DMS53 (cell line): ENCODE results near the gene BHLHA15.

Experiments
- DNase-seq: peaks from one replicate; lab custom pipeline; 2025; lab: John Stamatoyannopoulos, UW

Gene BHLHA15

GRCh38 chr7:98187138-98187502 lies 24.1 kb upstream of the BHLHA15 start:
- no peak for DNase-seq

GRCh38 chr7:98189559-98189958 lies 21.7 kb upstream of the BHLHA15 start:
- DNase-seq = no peak

DNA sequence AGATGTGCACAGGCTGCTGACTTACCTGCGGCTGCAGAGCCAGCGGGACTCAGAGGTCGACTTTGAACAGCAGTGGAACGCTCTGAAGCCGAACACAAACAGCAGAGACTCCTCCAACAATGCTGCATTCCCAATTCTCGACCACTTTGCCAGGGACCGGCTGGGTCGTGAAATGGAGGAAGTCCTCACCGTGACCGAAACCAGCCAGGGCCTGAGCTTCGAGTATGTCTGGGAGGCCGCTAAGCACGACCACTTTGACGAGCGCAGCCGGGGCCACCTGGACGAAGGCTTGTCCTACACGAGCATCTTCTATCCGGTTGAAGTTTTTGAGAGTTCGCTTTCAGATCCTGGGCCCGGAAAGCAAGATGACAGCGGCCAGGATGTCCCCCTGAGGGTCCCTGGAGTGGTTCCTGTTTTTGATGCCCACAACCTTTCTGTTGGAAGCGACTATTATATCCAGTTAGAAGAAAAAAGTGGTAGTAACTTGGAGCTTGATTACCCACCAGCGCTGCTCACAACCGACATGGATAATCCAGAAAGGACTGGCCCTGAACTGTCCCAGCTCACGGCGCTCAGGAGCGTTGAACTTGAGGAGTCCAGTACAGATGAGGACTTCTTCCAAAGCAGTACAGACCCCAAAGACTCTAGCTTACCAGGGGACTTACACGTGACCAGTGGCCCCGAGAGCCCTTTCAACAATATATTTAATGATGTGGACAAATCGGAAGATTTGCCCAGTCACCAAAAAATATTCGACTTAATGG lies 19.4 kb upstream of the BHLHA15 start:
- DNase-seq = no peak

DNA sequence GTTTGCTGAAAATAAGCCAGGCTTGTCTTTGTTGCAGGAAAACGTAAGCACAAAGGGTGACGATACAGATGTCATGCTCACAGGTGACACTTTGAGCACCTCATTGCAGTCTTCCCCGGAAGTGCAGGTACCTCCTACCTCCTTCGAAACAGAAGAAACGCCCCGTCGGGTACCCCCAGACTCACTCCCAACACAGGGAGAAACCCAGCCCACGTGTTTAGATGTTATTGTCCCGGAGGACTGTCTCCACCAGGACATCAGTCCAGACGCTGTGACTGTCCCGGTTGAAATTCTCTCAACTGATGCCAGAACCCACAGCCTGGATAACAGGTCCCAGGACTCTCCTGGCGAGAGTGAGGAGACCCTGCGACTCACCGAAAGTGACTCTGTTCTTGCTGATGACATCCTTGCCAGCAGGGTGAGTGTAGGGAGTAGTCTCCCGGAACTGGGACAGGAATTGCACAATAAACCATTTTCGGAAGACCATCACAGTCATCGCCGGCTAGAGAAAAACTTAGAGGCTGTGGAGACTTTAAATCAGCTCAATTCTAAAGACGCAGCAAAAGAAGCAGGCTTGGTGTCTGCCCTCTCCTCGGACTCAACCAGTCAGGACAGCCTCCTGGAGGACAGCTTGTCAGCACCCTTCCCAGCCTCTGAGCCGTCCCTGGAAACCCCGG lies 18.3 kb upstream of the BHLHA15 start:
- DNase-seq = no peak

- no peak for DNase-seq
Observed at GRCh38 chr7:98193474-98194180, 17.6 kb upstream of the BHLHA15 start.

DNA sequence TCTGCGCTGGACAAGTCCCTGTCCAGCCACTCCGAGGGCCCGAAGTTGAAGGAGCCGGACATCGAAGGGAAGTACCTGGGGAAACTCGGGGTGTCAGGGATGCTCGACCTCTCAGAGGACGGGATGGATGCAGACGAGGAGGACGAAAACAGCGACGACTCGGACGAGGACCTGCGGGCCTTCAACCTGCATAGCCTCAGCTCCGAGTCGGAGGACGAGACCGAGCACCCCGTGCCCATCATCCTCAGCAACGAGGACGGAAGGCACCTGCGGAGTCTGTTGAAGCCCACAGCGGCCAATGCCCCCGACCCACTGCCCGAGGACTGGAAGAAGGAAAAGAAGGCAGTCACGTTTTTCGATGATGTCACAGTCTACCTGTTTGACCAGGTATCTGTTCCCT lies 17.1 kb upstream of the BHLHA15 start:
- DNase-seq = no peak

GRCh38 chr7:98194672-98195457 lies 16.4 kb upstream of the BHLHA15 start:
- DNase-seq = no peak

DNA sequence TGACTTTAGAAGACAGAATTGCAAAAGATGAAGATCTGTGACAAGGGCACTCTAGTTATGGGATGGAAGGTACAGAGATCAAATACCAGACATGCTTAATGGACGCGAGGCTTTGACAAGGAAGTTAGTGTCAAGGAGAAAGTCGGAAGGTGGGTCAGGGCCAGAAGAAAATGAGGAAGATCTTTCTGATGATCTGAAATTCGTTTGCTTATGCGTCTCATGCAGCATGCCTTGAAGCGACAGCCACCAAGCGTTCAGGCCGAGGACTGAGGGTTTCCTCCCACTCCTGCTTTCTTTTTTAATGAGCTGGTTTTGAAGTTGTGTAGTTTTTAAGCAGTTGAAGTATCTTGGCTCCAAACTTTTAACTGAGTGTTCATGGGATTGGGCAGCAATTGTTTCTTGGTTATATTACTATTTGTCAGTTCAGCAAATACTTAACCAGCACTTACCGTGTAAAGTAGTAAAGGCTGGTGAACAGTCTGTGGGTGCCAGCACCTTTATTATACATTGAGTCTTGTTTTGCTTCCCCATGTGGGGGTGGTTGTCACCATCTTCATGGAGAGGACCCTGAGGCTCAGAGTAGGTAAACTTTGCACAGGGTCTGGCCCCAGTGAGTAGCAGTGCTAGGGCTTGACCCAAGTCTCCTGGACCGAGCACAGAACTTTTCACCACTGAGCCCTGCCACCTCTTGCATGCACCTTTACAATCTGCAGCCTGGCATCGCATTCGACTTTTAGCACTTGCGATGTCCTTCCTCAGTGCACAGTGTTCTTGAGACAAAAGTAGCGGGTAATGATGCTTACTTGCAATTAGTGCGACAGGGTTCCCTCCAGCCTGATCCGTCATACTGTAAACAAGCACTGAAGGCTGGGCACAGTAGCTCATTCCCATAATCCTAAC lies 14.3 kb upstream of the BHLHA15 start:
- DNase-seq = no peak

GRCh38 chr7:98199131-98199530 lies 12.1 kb upstream of the BHLHA15 start:
- DNase-seq = no peak

GRCh38 chr7:98200364-98200763 lies 10.9 kb upstream of the BHLHA15 start:
- DNase-seq = no peak

DNA sequence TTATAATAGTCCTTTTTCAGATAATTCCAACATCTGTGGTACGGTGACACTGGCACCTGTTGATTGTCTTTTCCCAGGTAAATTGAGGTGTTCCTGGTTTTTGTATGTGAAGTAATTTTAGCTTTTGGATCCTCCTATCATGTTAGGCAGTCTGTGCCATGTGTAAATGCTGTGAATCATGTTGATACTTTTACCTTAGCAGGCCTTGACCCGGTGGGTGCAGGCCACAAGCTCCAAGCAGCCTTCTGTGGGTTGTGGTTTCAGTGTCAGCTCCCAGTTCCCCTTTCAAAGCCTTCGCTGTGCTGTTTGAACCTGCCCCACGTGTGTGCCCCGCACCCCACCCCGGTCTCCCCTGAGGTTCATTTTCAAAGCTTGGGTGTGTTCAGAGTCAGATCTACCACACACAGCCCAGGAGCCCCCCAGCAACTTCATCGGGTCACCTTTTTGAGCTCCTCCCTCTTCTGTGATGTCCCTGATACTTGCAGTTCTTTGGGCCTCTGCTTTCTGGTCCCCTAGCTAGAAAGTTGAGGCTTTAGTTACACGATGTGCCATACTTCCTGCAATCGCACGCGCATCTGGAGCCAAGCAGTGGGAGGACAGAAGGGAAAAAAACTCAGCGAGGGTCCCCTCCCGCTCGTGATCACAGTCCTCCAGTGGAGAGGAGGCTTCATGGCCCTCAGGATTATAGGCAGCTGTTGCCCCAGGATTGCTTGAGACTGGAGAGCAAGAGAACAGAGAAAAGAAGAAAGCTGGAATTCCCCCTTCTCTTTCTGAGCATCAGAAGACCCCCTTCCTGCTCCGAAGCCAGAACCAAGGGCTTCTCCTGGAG lies 8.7 kb upstream of the BHLHA15 start:
- DNase-seq = no peak

DNA sequence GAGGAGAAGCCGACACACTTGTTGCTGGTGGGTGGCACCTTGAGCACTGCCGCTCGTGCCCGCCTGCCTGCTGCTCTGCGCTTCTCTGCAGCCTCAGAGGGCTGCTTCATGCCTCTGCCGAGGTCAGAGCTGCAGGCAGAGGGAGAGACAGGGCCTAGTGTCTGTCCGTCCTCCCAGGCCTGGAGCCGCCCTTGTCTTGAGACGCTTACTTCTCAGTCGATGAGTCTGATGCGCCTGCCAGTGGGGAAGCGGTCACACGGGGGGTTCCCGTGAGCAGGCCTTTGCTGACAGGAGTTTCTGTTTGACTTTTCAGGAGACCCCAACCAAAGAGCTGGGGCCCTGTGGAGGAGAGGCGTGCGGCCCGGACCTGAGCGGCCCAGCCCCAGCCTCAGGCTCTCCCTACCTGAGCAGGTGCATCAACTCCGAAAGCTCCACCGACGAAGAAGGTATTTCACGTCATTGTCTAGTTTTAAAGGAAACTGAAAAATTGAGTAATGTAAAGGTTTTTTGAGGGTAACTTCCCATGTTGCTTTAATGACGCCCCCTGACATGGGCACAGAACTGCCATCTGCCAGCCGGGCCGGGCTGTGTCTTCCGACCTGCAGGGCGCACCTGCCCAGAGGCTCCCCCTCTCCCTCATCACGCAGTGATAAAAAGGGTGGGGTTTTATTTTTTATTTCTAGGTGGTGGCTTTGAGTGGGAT lies 7.8 kb upstream of the BHLHA15 start:
- DNase-seq = no peak

- DNase-seq = no peak
Observed at GRCh38 chr7:98203964-98204605, 7.2 kb upstream of the BHLHA15 start.

- DNase-seq = peak; percentile 94
Observed at GRCh38 chr7:98204670-98205069, 6.6 kb upstream of the BHLHA15 start.

- peak; percentile 82 for DNase-seq
Observed at GRCh38 chr7:98205162-98205845, 5.9 kb upstream of the BHLHA15 start.

DNA sequence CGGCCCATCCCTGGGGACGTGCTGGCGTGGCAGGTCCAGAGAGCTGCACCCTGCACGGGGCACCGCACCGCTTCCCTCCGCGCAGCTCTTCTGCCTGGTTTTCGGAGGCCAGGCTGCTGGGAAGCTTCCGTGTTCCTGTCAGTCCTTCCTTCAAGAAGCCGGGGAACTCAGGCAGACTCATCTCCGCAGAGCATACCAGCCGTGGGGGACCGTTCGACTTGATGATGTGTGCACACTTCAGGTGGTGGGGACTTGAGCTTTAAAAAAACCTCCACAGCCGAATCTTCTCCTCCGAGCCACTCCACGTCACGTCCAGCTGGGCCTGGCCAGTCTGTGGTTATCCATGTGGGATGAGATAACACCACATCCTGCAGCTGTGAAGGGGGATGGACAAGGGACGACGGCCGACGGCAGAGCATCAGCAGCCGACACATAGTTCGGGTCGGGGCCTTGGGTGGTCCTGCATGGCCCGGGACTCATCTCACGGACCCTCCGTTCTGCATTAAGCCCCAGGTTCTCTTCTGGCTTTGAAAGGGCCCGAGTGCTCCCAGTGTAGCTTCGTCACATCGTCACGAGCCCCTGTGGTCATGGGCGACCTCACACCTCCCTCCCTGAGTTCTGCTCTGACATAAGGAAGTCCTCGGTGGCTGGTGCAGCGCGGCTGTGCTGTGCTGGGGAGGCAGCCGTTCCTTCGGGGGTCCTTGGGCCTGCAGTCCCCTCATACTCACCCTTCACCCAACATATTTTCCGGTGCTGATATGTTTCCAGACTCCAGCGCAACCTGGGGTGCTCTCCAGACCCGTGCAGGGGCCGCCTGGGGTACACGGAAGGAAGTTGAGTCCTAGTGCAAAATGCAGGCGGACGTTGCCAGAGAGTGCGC lies 4.5 kb upstream of the BHLHA15 start:
- no peak for DNase-seq

GRCh38 chr7:98209166-98209920 lies 1.9 kb upstream of the BHLHA15 start:
- DNase-seq = peak; percentile 27
